Measurements from ENCODE around the gene HMGB3. TPM values are rescaled to one million over a fixed set of nuclear protein-coding genes. Genes with fewer than 3 reads are reported as not detected.
"Not testable (repeated sequence)": the region's sequence is repeated elsewhere in the genome, so short reads cannot be mapped to it uniquely, and the experiment has no call there.

The HMGB3 gene
- total RNA-seq, 2 experiments from 2014 or later = 43.0 to 48.3 TPM

DNA sequence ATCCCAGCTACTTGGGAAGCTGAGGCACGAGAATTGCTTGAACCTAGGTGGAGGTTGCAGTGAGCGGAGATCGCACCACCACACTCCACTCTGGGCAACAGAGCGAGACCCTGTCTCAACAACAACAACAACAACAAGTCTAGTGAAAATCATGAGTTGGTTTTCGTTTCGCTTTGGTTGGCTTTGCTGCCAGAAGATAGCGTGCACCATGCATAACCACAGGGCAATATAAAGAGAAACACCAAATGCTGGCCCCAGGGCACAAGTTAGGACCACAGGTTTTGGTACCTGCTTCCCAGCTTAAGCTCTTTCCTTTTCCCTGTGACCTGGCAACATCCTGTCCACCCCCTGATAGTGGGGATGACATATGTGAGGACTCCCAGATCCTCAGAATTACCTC, 21.5 kb upstream of the HMGB3 start:
- no peaks in the 10 kb centered on the region for H3K4me1 Mint-ChIP-seq

DNA sequence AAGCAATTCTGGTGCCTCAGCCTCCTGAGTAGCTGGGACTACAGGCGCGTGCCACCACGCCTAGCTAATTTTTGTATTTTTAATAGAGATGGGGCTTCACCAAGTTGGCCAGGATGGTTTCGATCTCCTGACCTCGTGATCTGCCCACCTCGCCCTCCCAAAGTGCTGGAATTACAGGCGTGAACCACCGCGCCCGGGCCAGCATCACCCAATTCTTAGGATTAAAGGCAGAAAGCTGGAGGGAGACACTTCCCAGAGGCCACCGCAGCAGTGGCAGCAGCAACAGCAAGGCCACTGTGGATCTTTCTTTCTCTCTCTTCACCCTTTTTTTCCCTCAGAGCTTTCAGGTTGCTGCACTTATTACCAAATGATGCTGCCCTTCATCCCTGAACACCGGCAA, 18.7 kb upstream of the HMGB3 start:
- H3K4me3 Mint-ChIP-seq; DNase-seq; H3K4me1 Mint-ChIP-seq; H3K27ac Mint-ChIP-seq; H3K9me3 Mint-ChIP-seq; POLR2A ChIA-PET; H3K27me3 Mint-ChIP-seq; H3K36me3 Mint-ChIP-seq (ENCODE audit: low read depth): not testable (repeated sequence)
- CTCF ChIA-PET = interaction anchor here (0.6 to 0.7 kb wide), 2 partner anchors 20 to 198 kb away, joined by 3 to 5 read pairs; no protein-coding TSS in a partner anchor

More for the DNA sequence above, 21.5 kb upstream of the HMGB3 start:
- Mint-ChIP-seq H3K27ac (no peak overlapping the region), H3K27me3 (no peaks in the 10 kb centered on the region), H3K9me3 (no peaks in the 10 kb centered on the region), H3K36me3 (ENCODE audit: low read depth) (no peaks in the 10 kb centered on the region), H3K4me3 (no peak overlapping the region)
- ChIA-PET CTCF (no interaction called here), POLR2A (no interaction called here)
- no peak for DNase-seq

DNA sequence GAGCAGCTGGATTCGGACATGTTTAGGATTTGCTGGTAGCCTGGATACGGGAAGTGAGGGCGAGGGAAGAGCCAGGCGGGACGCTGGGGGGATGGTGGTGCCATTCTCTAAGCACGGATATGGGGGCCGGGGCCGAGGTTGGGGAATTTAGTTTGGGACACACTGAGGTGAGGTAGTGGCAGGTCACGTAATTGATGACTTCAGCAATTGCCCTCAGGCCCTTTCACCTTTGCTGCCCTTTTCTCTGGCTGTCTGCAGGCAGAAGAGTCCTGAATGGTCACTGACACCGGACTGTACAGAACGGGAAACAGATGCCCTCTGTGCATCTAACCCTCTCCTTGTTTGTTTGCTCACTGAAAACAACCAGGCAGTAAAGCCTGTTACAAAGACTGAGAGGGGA, 16.9 kb upstream of the HMGB3 start:
- H3K27me3 Mint-ChIP-seq = no peaks in the 10 kb centered on the region
- CTCF ChIA-PET = no interaction called here
- POLR2A ChIA-PET = no interaction called here
- no peaks in the 10 kb centered on the region for H3K4me1 Mint-ChIP-seq
- no peak overlapping the region for H3K27ac Mint-ChIP-seq
- DNase-seq = no peak
- no peak overlapping the region for H3K4me3 Mint-ChIP-seq
- no peaks in the 10 kb centered on the region for H3K9me3 Mint-ChIP-seq
- no peaks in the 10 kb centered on the region for H3K36me3 Mint-ChIP-seq (ENCODE audit: low read depth)

DNA sequence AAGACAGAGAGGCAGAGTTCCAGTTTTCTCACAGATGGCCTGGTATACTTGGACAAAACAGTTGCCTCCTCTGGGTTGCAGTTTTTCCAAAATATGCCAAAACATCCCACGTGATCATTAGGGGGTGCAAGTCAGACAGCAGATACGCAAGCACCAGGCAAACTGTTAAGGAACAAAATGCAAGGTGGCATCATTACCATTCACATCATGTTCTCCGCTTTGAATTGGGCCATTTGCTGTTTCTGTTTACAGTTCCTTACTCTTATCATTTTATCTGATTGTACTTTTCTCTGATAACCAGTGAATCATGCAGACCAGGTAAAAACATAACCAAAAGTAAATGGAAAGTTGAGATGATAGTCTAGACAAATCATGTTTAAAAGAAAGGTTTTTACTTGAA, 16.4 kb upstream of the HMGB3 start:
- DNase-seq = no peak
- no peak overlapping the region for H3K27ac Mint-ChIP-seq
- H3K27me3 Mint-ChIP-seq = no peaks in the 10 kb centered on the region
- ChIA-PET CTCF (no interaction called here), POLR2A (no interaction called here)
- H3K4me1 Mint-ChIP-seq = no peaks in the 10 kb centered on the region
- H3K4me3 Mint-ChIP-seq = no peak overlapping the region
- H3K9me3 Mint-ChIP-seq = no peaks in the 10 kb centered on the region
- no peaks in the 10 kb centered on the region for H3K36me3 Mint-ChIP-seq (ENCODE audit: low read depth)

DNA sequence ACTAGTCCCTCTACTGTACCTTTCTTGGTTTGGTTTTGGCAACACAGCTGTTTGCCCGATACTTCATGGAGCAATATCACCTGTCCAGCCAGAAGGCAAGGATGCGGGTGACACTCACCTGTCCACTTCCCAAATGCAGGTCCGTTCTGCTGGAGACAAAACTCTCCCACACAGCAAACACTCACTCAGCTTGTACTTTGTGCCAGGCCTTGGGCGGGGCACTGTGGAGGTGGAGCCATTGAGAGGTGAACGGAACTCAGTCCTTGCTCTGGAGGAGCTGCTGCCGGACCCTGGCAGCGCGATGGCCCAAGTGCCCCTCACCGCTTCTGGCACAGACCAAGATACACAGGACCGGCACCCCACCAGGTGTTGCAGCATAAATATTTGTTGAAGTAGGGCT, 15.3 kb upstream of the HMGB3 start:
- no peak overlapping the region for H3K27ac Mint-ChIP-seq
- ChIA-PET CTCF (no interaction called here), POLR2A (no interaction called here)

DNA sequence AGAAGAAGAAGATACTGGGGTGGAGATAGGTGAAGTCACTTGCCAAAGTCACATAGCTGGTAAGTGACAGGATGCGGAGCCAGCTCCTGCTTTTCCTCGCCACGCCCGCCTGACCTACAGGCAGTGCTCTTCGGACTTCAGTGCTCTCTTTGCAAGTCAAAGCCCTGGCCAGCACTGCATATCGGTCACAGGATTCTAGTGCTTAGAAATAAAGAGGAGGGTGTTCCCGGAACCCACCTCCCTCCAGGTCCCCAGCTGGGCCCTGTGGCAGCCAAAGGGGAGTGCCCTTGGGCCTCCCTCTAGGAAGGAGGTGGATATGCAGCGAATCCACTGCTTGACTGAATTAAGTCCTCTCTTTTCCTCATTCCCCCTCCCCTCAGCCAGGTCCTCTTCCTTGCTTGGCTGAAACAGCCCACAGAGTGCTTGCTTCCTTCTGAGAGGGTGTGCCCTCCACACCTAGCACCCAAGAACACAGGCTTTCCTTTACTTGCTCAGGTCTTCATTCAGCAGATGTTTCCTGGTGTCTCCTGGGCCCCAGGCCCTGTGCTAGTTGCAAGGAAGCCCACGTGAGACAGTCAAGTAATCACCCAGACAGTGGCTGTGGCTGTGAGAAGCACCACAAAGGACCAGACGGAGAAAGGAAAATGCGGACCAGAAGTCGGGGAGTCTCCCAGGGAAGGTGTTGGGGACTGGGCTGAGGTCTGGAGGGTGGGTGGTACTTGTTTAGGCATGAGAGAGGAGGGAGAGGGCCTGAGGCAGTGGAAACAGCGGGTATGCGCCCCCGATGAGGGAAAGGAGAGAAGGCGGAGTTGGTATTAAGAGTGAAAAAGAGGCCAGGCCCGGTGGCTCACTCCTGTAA, 14.0 kb upstream of the HMGB3 start:
- Mint-ChIP-seq H3K4me1 (no peaks in the 10 kb centered on the region), H3K4me3 (no peak overlapping the region), H3K27me3 (no peaks in the 10 kb centered on the region), H3K9me3 (no peaks in the 10 kb centered on the region), H3K27ac (no peak overlapping the region), H3K36me3 (ENCODE audit: low read depth) (no peaks in the 10 kb centered on the region)
- ChIA-PET CTCF (no interaction called here), POLR2A (no interaction called here)
- DNase-seq = no peak

More for the DNA sequence above, 15.3 kb upstream of the HMGB3 start:
- H3K27me3 Mint-ChIP-seq = no peaks in the 10 kb centered on the region
- H3K36me3 Mint-ChIP-seq (ENCODE audit: low read depth) = no peaks in the 10 kb centered on the region
- H3K4me1 Mint-ChIP-seq = no peaks in the 10 kb centered on the region
- no peaks in the 10 kb centered on the region for H3K9me3 Mint-ChIP-seq
- no peak for DNase-seq
- no peak overlapping the region for H3K4me3 Mint-ChIP-seq

DNA sequence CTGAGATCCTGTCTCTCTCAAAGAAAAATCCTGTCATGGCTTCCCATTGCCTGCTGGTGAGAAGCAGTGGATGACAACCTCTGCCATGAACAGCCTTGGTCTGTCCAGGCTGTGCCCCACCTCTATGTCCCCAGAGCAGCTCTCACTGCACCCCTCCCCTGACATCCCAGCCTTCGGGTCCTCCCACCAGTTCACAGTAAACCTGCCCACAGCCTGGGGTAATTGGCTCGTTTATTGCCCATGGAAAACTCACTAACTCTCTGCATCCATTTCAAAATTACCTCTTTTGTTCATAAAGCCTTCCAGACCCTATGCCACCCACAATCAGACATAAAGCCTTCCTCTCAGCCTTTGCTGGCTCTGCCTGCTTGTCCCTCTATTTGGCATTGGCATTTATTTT, 10.7 kb upstream of the HMGB3 start:
- no peaks in the 10 kb centered on the region for H3K27me3 Mint-ChIP-seq
- DNase-seq = no peak
- ChIA-PET CTCF (no interaction called here), POLR2A (no interaction called here)
- no peak overlapping the region for H3K27ac Mint-ChIP-seq
- no peaks in the 10 kb centered on the region for H3K9me3 Mint-ChIP-seq
- no peaks in the 10 kb centered on the region for H3K36me3 Mint-ChIP-seq (ENCODE audit: low read depth)
- H3K4me3 Mint-ChIP-seq = no peak overlapping the region
- H3K4me1 Mint-ChIP-seq = no peaks in the 10 kb centered on the region

DNA sequence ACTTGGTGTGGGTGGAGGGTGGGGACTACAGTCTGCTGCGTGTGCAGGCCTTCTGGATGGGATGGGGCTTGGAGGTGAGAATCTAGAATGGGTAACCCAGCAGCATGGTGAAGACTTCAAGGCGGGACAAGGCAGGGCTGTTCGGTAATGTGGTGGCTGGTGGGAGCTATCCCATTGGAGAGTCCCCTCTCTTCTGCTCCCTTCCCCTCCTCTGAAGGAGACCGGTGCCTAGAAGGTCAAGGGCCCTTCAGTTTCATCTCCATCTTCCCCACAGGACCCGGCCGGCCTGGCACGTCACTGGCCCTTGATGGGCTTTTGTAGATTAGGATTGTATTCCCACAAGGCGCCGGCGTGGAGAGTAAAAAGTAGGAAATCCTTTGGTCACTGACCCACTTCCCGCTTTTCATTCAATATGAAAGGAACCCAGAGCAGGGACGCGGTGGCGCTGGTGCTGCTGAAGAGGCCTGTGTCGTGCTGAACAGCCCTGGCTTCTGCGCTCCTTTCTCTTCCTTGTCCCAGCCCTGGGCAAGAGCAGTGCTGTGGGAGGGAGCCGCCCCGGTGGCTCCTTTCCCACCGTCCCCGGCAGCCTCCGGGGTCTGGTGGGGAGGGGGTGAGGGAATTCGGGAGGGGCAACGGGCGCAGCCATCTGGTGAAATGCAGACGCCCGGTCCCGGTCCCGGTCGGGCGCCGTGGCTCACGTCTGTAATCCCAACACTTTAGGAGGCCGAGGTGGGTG, 7.3 kb upstream of the HMGB3 start:
- no peak overlapping the region for H3K27ac Mint-ChIP-seq
- H3K4me1 Mint-ChIP-seq = no peaks in the 10 kb centered on the region
- CTCF ChIA-PET = interaction anchor here (0.7 kb wide), 1 partner anchor 304 kb away, joined by 3 read pairs; no protein-coding TSS in a partner anchor
- H3K4me3 Mint-ChIP-seq = no peak overlapping the region
- POLR2A ChIA-PET = no interaction called here
- no peaks in the 10 kb centered on the region for H3K27me3 Mint-ChIP-seq
- no peaks in the 10 kb centered on the region for H3K9me3 Mint-ChIP-seq
- no peaks in the 10 kb centered on the region for H3K36me3 Mint-ChIP-seq (ENCODE audit: low read depth)
- no peak for DNase-seq

DNA sequence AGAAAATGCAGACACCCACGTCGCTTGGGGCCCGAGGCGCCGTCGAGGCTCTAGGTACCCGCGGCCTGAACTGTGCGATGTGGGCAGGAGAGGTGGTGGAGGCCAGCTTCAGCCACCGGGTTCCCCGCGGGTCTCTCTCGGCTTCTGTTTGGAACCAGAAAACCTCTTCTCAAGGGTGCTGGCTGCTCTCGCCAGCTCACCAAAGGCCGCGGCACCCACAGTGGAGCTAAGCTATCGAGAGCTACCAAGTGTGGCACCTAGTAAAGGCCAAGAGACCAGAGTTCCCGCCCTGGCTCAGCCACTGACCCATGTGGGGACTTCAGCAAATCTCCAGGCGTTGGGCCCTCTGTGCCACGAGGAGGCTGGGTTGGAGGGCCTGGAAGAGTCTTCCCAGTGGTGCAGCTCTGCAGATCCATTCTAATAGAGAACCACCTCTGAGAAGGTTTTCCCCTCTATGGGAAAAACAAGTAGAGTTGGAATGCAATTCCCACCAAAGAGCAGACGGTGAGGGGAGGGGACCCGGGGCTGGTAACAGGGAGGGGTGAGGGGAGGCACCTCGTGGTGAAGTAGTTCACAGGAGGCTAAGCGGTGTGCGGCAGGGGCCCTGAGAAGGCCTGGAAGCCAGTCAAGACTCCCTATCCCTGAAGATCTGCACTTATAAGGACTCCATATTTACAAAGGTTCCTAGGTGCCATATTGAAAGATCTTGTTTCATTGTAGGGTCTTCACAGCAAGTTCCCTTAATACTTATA, 5.5 kb upstream of the HMGB3 start:
- no peak for DNase-seq

DNA sequence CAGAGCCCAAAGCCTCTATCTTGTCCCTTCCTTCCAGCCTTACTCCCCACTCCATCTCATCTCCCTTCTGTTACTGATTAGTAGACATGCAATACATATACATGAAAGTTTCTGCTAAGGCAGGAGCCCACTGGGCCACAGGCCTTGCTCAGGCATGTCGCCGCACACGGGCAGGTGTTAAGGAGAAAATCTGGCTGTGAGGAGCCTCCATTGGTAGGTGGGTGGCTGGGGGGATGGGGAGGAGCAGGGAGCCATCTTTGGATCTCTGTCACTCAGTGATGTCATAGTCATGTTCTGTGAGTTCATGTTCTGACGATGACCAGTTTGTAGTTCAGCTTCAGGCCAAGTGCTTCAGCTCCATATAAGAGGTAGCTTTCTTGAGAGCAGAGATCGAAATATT, 2.9 kb upstream of the HMGB3 start:
- POLR2A ChIA-PET = no interaction called here
- Mint-ChIP-seq H3K4me1 (peaks cover 12% of the 10 kb centered on the region), H3K36me3 (ENCODE audit: low read depth) (no peaks in the 10 kb centered on the region), H3K9me3 (no peaks in the 10 kb centered on the region), H3K4me3 (no peak overlapping the region), H3K27me3 (peaks cover 6% of the 10 kb centered on the region), H3K27ac (no peak overlapping the region)
- CTCF ChIA-PET = no interaction called here
- no peak for DNase-seq

More for the DNA sequence above, 5.5 kb upstream of the HMGB3 start:
- no peak overlapping the region for H3K27ac Mint-ChIP-seq
- H3K9me3 Mint-ChIP-seq = no peaks in the 10 kb centered on the region
- H3K4me3 Mint-ChIP-seq = no peak overlapping the region
- H3K36me3 Mint-ChIP-seq (ENCODE audit: low read depth) = no peaks in the 10 kb centered on the region
- H3K27me3 Mint-ChIP-seq = peaks cover 6% of the 10 kb centered on the region
- ChIA-PET POLR2A (no interaction called here), CTCF (no interaction called here)
- H3K4me1 Mint-ChIP-seq = peaks cover 7% of the 10 kb centered on the region

DNA sequence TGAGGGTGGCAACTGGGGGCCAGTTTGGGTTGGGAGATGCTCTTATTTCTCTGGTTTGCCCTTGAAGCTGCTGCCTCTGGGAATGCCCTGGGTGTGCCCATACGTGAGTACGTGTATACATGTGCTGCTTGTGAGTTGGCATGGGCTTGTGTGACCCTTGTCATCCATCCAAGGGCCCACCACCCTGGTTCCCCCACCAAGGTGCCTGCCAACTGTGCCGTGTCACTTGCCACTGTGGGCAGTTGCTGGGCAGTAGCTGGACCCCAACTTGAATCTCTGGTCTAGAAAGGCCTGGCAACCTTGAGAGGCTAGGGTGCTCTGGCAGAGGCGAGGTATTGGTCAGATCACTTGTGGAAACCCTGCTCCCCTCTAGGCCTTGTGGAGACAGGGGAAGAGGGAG, 2.4 kb upstream of the HMGB3 start:
- DNase-seq = no peak
- no peak overlapping the region for H3K4me3 Mint-ChIP-seq
- CTCF ChIA-PET = no interaction called here
- peaks cover 6% of the 10 kb centered on the region for H3K27me3 Mint-ChIP-seq
- POLR2A ChIA-PET = no interaction called here
- peaks cover 16% of the 10 kb centered on the region for H3K4me1 Mint-ChIP-seq
- H3K36me3 Mint-ChIP-seq (ENCODE audit: low read depth) = peaks cover 1% of the 10 kb centered on the region
- no peaks in the 10 kb centered on the region for H3K9me3 Mint-ChIP-seq
- H3K27ac Mint-ChIP-seq = no peak overlapping the region

DNA sequence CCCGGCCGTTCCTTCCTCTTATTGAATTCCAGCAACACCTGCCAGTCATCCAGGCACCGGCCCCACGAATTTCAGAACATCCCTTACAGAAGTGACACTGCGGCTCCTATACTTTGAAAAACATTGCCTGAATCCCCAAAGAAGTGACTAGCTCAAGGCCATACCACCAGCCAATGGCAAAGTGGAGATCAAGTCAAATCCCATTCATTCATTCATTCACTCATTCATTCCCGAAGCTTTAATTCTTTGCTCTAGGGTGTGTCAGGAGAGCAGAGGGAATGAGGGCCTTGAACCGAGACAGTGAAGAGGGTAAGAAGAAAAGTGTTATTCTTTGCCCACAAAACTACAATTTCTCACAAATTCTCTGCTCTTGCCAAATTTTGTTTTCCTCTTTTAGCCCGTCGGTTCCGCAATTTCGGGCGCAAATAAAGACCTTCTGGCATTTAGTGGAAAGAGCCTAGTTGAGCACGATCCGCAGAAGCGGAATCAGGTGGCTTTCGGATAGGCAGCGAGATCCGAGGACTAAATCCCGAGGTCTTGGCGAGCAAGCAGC, 824 bp upstream of the HMGB3 start:
- DNase-seq = no peak
- CTCF ChIA-PET = no interaction called here
- POLR2A ChIA-PET = no interaction called here
- Mint-ChIP-seq H3K4me3 (peak overlapping the region; percentile 69), H3K36me3 (ENCODE audit: low read depth) (peaks cover 6% of the 10 kb centered on the region), H3K27me3 (peaks cover 6% of the 10 kb centered on the region), H3K4me1 (peaks cover 16% of the 10 kb centered on the region), H3K9me3 (no peaks in the 10 kb centered on the region), H3K27ac (peak overlapping the region; percentile 73)

Measured in activated CD4-positive, alpha-beta T cell treated with anti-CD3 and anti-CD28 coated beads, Interleukin-2, amount 10 ng/mL, durations not matched to agents 7 days and 5 days (primary cell).